Body of pancreas (tissue), 4 donors: Measurements from ENCODE around the gene NBEAL2.

Experiments used
- POLR2A ChIP-seq, 3 donors: fragments of 450-650 bp; IDR thresholded peaks; one replicate each; pipeline ENCODE4 v1.6.1; 2016; ENCODE audit warnings: antibody characterized with exemption in 3 of 3, mild to moderate bottlenecking in 2 of 3
- TF ChIP-seq, protein P1 (sequence below), 7 experiments: fragments of 450-650 bp in 4 of 7; fragments of 200-600 bp in 3 of 7; sonication (generic) in 3 of 7; IDR thresholded peaks; one replicate each; pipeline ENCODE4 v1.5.1; 2016 to 2019; ENCODE audit warnings: antibody characterized with exemption in 7 of 7

DNA sequence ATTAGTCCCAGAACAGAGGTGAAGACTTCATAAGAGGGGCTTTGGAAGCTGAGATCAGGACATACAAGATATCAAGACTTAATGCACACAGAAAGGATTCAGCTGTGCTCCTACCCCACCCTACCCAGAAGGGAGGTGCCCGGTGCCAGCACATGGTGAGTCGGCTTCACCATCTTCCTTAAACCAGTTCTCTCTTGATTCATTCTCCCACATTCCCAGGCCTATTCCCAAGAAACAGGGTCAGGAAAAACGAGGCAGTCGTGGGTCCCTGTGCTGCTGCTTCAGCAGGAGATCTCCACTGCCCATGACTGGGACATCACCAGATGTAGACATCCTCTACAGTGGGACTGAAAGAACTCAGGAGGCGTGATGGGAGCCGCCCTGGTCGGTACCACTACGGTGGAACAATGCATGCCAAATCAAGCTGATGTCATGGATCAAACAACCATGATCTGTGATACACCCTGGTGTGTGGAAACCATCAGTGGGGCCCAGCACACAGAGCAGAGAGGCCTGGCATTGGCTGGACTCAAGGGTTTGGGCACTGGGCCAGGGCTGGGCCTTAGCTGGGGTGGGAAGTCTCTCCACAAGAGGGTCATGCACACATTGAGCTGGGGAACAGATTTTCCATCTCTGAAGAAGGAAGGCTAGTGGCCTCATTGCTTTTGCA lies 44.8 kb upstream of the NBEAL2 start:
- TF ChIP-seq, protein P1, sequence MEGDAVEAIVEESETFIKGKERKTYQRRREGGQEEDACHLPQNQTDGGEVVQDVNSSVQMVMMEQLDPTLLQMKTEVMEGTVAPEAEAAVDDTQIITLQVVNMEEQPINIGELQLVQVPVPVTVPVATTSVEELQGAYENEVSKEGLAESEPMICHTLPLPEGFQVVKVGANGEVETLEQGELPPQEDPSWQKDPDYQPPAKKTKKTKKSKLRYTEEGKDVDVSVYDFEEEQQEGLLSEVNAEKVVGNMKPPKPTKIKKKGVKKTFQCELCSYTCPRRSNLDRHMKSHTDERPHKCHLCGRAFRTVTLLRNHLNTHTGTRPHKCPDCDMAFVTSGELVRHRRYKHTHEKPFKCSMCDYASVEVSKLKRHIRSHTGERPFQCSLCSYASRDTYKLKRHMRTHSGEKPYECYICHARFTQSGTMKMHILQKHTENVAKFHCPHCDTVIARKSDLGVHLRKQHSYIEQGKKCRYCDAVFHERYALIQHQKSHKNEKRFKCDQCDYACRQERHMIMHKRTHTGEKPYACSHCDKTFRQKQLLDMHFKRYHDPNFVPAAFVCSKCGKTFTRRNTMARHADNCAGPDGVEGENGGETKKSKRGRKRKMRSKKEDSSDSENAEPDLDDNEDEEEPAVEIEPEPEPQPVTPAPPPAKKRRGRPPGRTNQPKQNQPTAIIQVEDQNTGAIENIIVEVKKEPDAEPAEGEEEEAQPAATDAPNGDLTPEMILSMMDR (IDR thresholded peaks at IDR 0.05), result no peak
- no peak for TF ChIP-seq POLR2A (IDR thresholded peaks at IDR 0.05)
